SK-N-SH treated with all-trans-retinoic acid at 6 μM for 48 hours (cell line): ENCODE data around the gene FAM184B.

ENCODE experiments used
- ATAC-seq: fragments of 200-7000 bp; cut with Tn5 transposase; 3 replicates; pipeline ENCODE4 v1.9.1; 2020; ENCODE audit warnings: mild to moderate bottlenecking, moderate library complexity
- ARNTL ChIP-seq: fragments of 450-650 bp; formaldehyde crosslinking; IDR thresholded peaks from 2 replicates; pipeline ENCODE4 v1.5.0; 2020; ENCODE audit warnings: low read depth, mild to moderate bottlenecking, moderate library complexity, borderline replicate concordance
- BACH2 ChIP-seq: fragments of 250-450 bp; sonication (Bioruptor Pico); IDR thresholded peaks from 2 replicates; pipeline ENCODE4 v1.9.0; 2021; ENCODE audit warnings: mild to moderate bottlenecking, borderline replicate concordance
- CSDC2 ChIP-seq: fragments of 250-450 bp; sonication (Bioruptor Pico); IDR thresholded peaks from 2 replicates; pipeline ENCODE4 v1.5.0; 2020; ENCODE audit warnings: mild to moderate bottlenecking, moderate library complexity
- ESRRG ChIP-seq: fragments of 250-450 bp; sonication (Bioruptor Pico); IDR thresholded peaks from 2 replicates; pipeline ENCODE4 v1.6.1; 2021; ENCODE audit warnings: mild to moderate bottlenecking
- GLIS3 ChIP-seq: fragments of 250-450 bp; sonication (Bioruptor Pico); IDR thresholded peaks from 2 replicates; pipeline ENCODE4 v1.5.0; 2020; ENCODE audit warnings: mild to moderate bottlenecking, moderate library complexity
- ISL1 ChIP-seq: fragments of 250-450 bp; sonication (Bioruptor Pico); IDR thresholded peaks from 2 replicates; pipeline ENCODE4 v2.1.2; 2022; ENCODE audit warnings: mild to moderate bottlenecking, moderate library complexity
- OSR1 ChIP-seq: fragments of 250-450 bp; sonication (Bioruptor Pico); IDR thresholded peaks from 2 replicates; pipeline ENCODE4 v1.8.0; 2022; ENCODE audit warnings: moderate library complexity, mild to moderate bottlenecking, inconsistent platforms
- PATZ1 ChIP-seq: fragments of 250-450 bp; sonication (Bioruptor Pico); IDR thresholded peaks from 2 replicates; pipeline ENCODE4 v1.8.0; 2020; ENCODE audit warnings: mild to moderate bottlenecking, moderate library complexity, borderline replicate concordance
- POU6F1 ChIP-seq: fragments of 250-450 bp; sonication (Bioruptor Pico); IDR thresholded peaks from 2 replicates; pipeline ENCODE4 v1.8.0; 2021; ENCODE audit warnings: low read depth, mild to moderate bottlenecking, moderate library complexity, borderline replicate concordance
- PPARA ChIP-seq: fragments of 250-450 bp; sonication (Bioruptor Pico); IDR thresholded peaks from 2 replicates; pipeline ENCODE4 v1.5.0; 2020; ENCODE audit warnings: mild to moderate bottlenecking, borderline replicate concordance
- SNAI2 ChIP-seq: fragments of 250-450 bp; sonication (Bioruptor Pico); IDR thresholded peaks from 2 replicates; pipeline ENCODE4 v1.5.0; 2020; ENCODE audit warnings: mild to moderate bottlenecking, moderate library complexity
- TCF4 ChIP-seq: fragments of 250-450 bp; sonication (Bioruptor Pico); IDR thresholded peaks from 2 replicates; pipeline ENCODE4 v1.8.0; 2021; ENCODE audit warnings: mild to moderate bottlenecking, moderate library complexity, borderline replicate concordance
- TOX ChIP-seq: fragments of 250-450 bp; sonication (Bioruptor Pico); IDR thresholded peaks from 2 replicates; pipeline ENCODE4 v1.8.0; 2021; ENCODE audit warnings: mild to moderate bottlenecking, moderate library complexity, borderline replicate concordance
- ZC3H10 ChIP-seq: fragments of 250-450 bp; sonication (Bioruptor Pico); IDR thresholded peaks from 2 replicates; pipeline ENCODE4 v1.5.1; 2021; ENCODE audit warnings: mild to moderate bottlenecking, moderate library complexity
- ZFP3 ChIP-seq: fragments of 250-450 bp; sonication (Bioruptor Pico); IDR thresholded peaks from 2 replicates; pipeline ENCODE4 v1.5.0; 2020; ENCODE audit warnings: mild to moderate bottlenecking, moderate library complexity
- ZFP30 ChIP-seq: fragments of 450-650 bp; formaldehyde crosslinking; IDR thresholded peaks from 2 replicates; pipeline ENCODE4 v1.5.0; 2022; ENCODE audit warnings: mild to moderate bottlenecking, moderate library complexity
- ZNF565 ChIP-seq: fragments of 450-650 bp; formaldehyde crosslinking; conservative IDR thresholded peaks from 2 replicates; pipeline ENCODE4 v1.5.0; 2020; ENCODE audit warnings: low read depth, mild to moderate bottlenecking, moderate library complexity
- ZNF70 ChIP-seq: fragments of 450-650 bp; formaldehyde crosslinking; IDR thresholded peaks from 2 replicates; pipeline ENCODE4 v1.5.0; 2020; ENCODE audit warnings: mild to moderate bottlenecking, moderate library complexity
- TF ChIP-seq, protein P1 (sequence below): fragments of 250-450 bp; sonication (Bioruptor Pico); IDR thresholded peaks from 2 replicates; pipeline ENCODE4 v1.5.1; 2021; ENCODE audit warnings: mild to moderate bottlenecking, moderate library complexity
- TF ChIP-seq, protein P2 (sequence below): fragments of 250-450 bp; sonication (Bioruptor Pico); IDR thresholded peaks from 2 replicates; pipeline ENCODE4 v1.5.0; 2020; ENCODE audit warnings: mild to moderate bottlenecking, moderate library complexity

The FAM184B gene

DNA sequence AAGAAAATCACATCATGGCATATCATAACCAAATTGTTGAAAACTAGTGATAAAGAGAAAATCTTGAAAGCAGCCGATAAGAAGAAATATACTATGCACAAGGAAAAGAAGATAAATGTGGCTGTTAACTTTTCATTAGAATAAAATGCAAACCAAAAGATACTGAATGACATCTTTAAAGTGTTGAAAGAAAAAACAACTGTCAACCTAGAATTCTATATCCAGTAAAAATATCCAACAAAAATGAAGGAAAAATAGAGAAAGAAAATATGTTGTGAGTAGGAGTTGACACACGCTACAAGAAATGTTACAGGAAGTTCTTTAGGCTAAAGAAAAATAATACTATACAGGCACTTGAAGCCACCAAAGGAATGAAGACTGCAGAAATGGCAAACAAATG, 82.0 kb downstream of the FAM184B start:
- TF ChIP-seq ZNF70 (CRISPR knock-in tag) (no peak), ZNF565 (CRISPR knock-in tag) (no peak), POU6F1 (no peak), PPARA (CRISPR knock-in tag) (no peak), ESRRG (CRISPR knock-in tag) (no peak), BACH2 (CRISPR knock-in tag) (no peak), ZC3H10 (CRISPR knock-in tag) (no peak), PATZ1 (CRISPR knock-in tag) (no peak), ARNTL (CRISPR knock-in tag) (no peak), TOX (CRISPR knock-in tag) (no peak)
- TF ChIP-seq, protein P1, sequence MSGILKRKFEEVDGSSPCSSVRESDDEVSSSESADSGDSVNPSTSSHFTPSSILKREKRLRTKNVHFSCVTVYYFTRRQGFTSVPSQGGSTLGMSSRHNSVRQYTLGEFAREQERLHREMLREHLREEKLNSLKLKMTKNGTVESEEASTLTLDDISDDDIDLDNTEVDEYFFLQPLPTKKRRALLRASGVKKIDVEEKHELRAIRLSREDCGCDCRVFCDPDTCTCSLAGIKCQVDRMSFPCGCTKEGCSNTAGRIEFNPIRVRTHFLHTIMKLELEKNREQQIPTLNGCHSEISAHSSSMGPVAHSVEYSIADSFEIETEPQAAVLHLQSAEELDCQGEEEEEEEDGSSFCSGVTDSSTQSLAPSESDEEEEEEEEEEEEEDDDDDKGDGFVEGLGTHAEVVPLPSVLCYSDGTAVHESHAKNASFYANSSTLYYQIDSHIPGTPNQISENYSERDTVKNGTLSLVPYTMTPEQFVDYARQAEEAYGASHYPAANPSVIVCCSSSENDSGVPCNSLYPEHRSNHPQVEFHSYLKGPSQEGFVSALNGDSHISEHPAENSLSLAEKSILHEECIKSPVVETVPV = no peak
- no peak for ATAC-seq

DNA sequence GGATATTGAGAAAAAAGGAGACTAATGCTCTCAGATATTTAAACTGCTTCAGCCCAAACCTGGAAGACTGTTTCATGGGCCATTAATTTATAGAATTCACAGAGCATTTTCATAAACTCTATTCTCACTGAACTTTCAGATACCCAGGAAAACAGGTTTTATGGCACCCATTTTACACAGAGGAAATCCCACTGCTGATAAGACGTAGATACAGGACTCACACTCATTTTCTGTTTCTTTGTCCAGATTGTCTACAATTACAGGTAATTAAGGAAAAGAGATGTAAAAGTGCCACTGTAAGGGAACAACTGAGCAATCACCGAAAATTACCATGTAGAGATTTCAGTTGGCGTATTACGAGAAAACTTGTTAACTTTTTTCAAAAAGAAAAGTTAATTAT, 83.3 kb downstream of the FAM184B start:
- TF ChIP-seq, protein P1 = no peak
- TF ChIP-seq ISL1 (CRISPR knock-in tag) (no peak), ESRRG (CRISPR knock-in tag) (no peak), ZFP3 (CRISPR knock-in tag) (no peak), CSDC2 (CRISPR knock-in tag) (no peak), BACH2 (CRISPR knock-in tag) (no peak)
- ATAC-seq = no peak

- no peak for ATAC-seq
- TF ChIP-seq, protein P2, sequence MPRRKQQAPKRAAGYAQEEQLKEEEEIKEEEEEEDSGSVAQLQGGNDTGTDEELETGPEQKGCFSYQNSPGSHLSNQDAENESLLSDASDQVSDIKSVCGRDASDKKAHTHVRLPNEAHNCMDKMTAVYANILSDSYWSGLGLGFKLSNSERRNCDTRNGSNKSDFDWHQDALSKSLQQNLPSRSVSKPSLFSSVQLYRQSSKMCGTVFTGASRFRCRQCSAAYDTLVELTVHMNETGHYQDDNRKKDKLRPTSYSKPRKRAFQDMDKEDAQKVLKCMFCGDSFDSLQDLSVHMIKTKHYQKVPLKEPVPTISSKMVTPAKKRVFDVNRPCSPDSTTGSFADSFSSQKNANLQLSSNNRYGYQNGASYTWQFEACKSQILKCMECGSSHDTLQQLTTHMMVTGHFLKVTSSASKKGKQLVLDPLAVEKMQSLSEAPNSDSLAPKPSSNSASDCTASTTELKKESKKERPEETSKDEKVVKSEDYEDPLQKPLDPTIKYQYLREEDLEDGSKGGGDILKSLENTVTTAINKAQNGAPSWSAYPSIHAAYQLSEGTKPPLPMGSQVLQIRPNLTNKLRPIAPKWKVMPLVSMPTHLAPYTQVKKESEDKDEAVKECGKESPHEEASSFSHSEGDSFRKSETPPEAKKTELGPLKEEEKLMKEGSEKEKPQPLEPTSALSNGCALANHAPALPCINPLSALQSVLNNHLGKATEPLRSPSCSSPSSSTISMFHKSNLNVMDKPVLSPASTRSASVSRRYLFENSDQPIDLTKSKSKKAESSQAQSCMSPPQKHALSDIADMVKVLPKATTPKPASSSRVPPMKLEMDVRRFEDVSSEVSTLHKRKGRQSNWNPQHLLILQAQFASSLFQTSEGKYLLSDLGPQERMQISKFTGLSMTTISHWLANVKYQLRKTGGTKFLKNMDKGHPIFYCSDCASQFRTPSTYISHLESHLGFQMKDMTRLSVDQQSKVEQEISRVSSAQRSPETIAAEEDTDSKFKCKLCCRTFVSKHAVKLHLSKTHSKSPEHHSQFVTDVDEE (CRISPR knock-in tag) = no peak
- no peak for TF ChIP-seq TOX (CRISPR knock-in tag)
- TF ChIP-seq CSDC2 (CRISPR knock-in tag) = no peak
- no peak for TF ChIP-seq ZC3H10 (CRISPR knock-in tag)
- TF ChIP-seq TCF4 (CRISPR knock-in tag) = no peak
- no peak for TF ChIP-seq POU6F1
- no peak for TF ChIP-seq OSR1 (CRISPR knock-in tag)
- TF ChIP-seq ZNF565 (CRISPR knock-in tag) = no peak
- no peak for TF ChIP-seq BACH2 (CRISPR knock-in tag)
- no peak for TF ChIP-seq PPARA (CRISPR knock-in tag)
- TF ChIP-seq ARNTL (CRISPR knock-in tag) = no peak
- TF ChIP-seq, protein P1 = no peak
- TF ChIP-seq ZFP30 (CRISPR knock-in tag) = no peak
- TF ChIP-seq PATZ1 (CRISPR knock-in tag) = no peak
- no peak for TF ChIP-seq ISL1 (CRISPR knock-in tag)
- no peak for TF ChIP-seq ZFP3 (CRISPR knock-in tag)
- TF ChIP-seq GLIS3 (CRISPR knock-in tag) = no peak
- TF ChIP-seq SNAI2 (CRISPR knock-in tag) = no peak
Observed at GRCh38 chr4:17695341-17695740, 86.1 kb downstream of the FAM184B start.
